Effector memory CD4-positive, alpha-beta T cell (primary cell): ENCODE data around the gene RRP1B.
"Not testable (repeated sequence)": the region's sequence is repeated elsewhere in the genome, so short reads cannot be mapped to it uniquely, and the experiment has no call there.

Experiments
- DNase-seq, 3 donors: peaks; one replicate each; pipeline ENCODE4 v3.0.0-alpha.2; 2020
- H3K27ac ChIP-seq: 2 replicates; pipeline ENCODE4 v1.7.0; 2013; ENCODE audit warnings: mild to moderate bottlenecking, low read length, moderate library complexity; ENCODE audit not compliant: insufficient read depth, poor library complexity, severe bottlenecking
- H3K27me3 ChIP-seq: replicated peaks from 2 replicates; pipeline ENCODE4 v1.7.0; 2013; ENCODE audit warnings: mild to moderate bottlenecking, low read length; ENCODE audit not compliant: insufficient read depth, control insufficient read depth, poor library complexity, severe bottlenecking
- H3K36me3 ChIP-seq: 2 replicates; pipeline ENCODE4 v1.7.0; 2013; ENCODE audit warnings: mild to moderate bottlenecking, low read length, moderate library complexity; ENCODE audit not compliant: control insufficient read depth, insufficient read depth
- H3K4me1 ChIP-seq: 2 replicates; pipeline ENCODE4 v1.7.0; 2013; ENCODE audit warnings: low read length, mild to moderate bottlenecking; ENCODE audit not compliant: control insufficient read depth, insufficient read depth, poor library complexity, severe bottlenecking
- H3K4me3 ChIP-seq: 2 replicates; pipeline ENCODE4 v1.7.0; 2013; ENCODE audit warnings: low read length, low read depth, mild to moderate bottlenecking; ENCODE audit not compliant: insufficient read depth, poor library complexity, severe bottlenecking
- H3K9me3 ChIP-seq: 2 replicates; pipeline ENCODE4 v1.7.0; 2013; ENCODE audit warnings: mild to moderate bottlenecking, low read length, moderate library complexity; ENCODE audit not compliant: control insufficient read depth

The RRP1B gene

DNA sequence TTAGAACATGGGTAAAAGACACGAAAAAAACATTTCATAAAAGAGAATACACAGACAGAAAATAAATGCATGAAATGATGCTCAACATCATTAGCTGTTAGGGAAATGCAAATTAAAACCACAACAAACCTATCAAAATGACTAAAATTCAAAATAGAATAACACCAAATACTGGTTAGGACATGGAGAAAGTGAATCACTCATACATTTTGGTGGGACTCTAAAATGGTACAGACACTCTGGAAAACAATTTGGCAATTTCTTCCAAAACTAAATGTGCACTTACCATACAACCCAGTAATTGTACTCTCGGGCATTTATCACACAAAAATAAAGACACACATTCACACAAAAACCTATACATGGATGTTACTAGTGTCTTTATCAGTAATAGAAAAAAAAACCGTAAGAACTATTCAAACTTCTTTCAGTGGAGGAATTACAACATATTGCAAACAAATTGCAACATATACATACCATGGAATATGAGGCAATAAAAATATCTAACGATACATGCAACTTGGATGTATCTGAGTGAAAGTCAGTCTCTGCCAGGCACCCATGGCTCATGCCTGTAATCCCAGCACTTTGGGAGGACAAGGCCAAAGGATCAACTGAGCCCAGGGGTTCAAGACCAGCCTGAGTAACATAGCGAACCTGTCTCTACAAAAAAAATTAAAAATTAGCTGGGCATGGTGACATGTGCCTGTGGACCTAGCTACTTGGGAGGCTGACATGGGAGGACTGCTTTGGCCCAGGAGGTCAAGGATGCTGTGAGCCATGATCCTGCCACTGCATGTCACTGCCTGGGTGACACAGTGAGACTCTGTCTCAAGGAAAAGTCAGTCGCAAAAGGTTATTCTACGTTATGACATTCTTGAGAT is 19.6 kb upstream of the RRP1B start:
- Histone ChIP-seq H3K9me3 (no peaks in the 10 kb centered on the region), H3K27ac (no peak overlapping the region), H3K36me3 (no peaks in the 10 kb centered on the region), H3K4me1 (no peaks in the 10 kb centered on the region), H3K4me3 (no peak overlapping the region), H3K27me3 (no peaks in the 10 kb centered on the region)
- no peak for DNase-seq

- DNase-seq, result no peak
- no peaks in the 10 kb centered on the region for H3K27me3 ChIP-seq
- no peak overlapping the region for H3K4me3 ChIP-seq
- H3K4me1 ChIP-seq, result no peaks in the 10 kb centered on the region
- no peaks in the 10 kb centered on the region for H3K36me3 ChIP-seq
- H3K27ac ChIP-seq, result no peak overlapping the region
- no peaks in the 10 kb centered on the region for H3K9me3 ChIP-seq
Measured at GRCh38 chr21:43640400-43640799, 19.0 kb upstream of the RRP1B start.

DNA sequence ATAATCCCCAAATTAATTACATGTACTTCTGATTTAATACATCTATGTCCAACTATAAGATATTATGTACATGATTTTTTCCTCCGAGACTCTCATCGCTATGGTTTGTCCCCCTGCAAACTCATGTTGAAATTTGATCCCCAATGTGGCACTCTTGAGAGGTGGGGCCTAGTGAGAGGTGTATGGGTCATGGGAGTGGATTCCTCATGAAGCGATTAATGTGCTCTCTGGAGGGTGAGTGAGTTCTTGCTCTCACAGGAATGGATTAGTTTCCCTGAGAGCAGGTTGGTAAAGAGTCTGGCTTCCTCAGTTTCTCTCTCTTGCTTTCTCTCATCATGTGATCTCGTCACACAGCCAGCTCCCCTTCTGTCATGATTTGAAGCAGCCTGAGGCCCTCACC is 16.2 kb upstream of the RRP1B start:
- no peak overlapping the region for H3K4me3 ChIP-seq
- H3K36me3 ChIP-seq, result no peaks in the 10 kb centered on the region
- no peak overlapping the region for H3K27ac ChIP-seq
- H3K4me1 ChIP-seq, result no peaks in the 10 kb centered on the region
- H3K9me3 ChIP-seq, result no peaks in the 10 kb centered on the region
- DNase-seq, result no peak
- H3K27me3 ChIP-seq, result no peaks in the 10 kb centered on the region

- Histone ChIP-seq H3K27ac (no peak overlapping the region), H3K4me1 (no peaks in the 10 kb centered on the region), H3K4me3 (no peak overlapping the region), H3K36me3 (no peaks in the 10 kb centered on the region), H3K27me3 (no peaks in the 10 kb centered on the region), H3K9me3 (no peaks in the 10 kb centered on the region)
- DNase-seq, result no peak
Measured at GRCh38 chr21:43644071-43644470, 15.3 kb upstream of the RRP1B start.

- no peaks in the 10 kb centered on the region for H3K36me3 ChIP-seq
- H3K27me3 ChIP-seq, result no peaks in the 10 kb centered on the region
- no peak overlapping the region for H3K27ac ChIP-seq
- H3K4me3 ChIP-seq, result no peak overlapping the region
- H3K4me1 ChIP-seq, result no peaks in the 10 kb centered on the region
- no peaks in the 10 kb centered on the region for H3K9me3 ChIP-seq
- DNase-seq, result no peak
Measured at GRCh38 chr21:43644609-43645008, 14.8 kb upstream of the RRP1B start.

GRCh38 chr21:43645136-43645891 is 14.0 kb upstream of the RRP1B start:
- no peak overlapping the region for H3K27ac ChIP-seq
- no peak overlapping the region for H3K4me3 ChIP-seq
- H3K9me3 ChIP-seq, result no peaks in the 10 kb centered on the region

GRCh38 chr21:43645976-43646375 is 13.4 kb upstream of the RRP1B start:
- no peaks in the 10 kb centered on the region for H3K4me1 ChIP-seq
- no peaks in the 10 kb centered on the region for H3K36me3 ChIP-seq
- no peaks in the 10 kb centered on the region for H3K27me3 ChIP-seq
- no peak overlapping the region for H3K4me3 ChIP-seq
- H3K27ac ChIP-seq, result no peak overlapping the region
- no peak for DNase-seq
- no peaks in the 10 kb centered on the region for H3K9me3 ChIP-seq

More at GRCh38 chr21:43645136-43645891, 14.0 kb upstream of the RRP1B start:
- H3K36me3 ChIP-seq, result no peaks in the 10 kb centered on the region
- no peaks in the 10 kb centered on the region for H3K4me1 ChIP-seq
- DNase-seq, result no peak
- H3K27me3 ChIP-seq, result no peaks in the 10 kb centered on the region

DNA sequence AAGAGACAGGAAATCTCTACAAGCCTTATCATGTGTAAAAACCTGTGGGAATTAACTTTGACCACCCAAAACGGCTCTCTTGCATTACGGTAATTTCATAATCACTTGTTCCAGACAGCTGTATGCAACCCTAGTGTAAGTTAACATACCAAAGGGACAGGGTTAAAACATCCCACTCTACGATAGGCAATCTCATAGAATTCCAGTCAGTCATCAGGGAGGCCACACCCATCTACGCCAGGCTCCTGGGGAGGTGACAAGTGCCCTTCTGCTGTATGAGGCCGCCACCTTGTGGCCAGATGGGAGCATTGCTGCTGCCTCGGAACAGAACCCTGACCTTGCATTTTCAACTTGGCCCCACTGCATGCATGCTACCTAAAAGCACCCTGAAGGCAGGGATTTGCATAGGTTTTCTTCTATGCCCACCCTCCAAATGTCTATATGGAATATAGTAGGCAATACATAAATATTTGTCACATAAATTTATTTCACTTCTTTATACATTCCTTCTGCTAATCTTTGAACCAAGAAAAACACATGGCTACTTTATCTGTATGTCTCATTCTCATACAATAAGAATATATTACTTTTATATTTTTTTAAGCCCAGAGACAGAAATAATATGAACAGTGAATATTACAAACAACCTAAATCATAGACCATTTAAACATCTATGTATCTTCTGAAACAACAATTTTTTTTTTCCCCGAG is 12.7 kb upstream of the RRP1B start:
- Histone ChIP-seq H3K36me3 (no peaks in the 10 kb centered on the region), H3K9me3 (no peaks in the 10 kb centered on the region), H3K27me3 (no peaks in the 10 kb centered on the region), H3K4me1 (no peaks in the 10 kb centered on the region), H3K4me3 (no peak overlapping the region), H3K27ac (no peak overlapping the region)
- peak; percentile 69 to 75 (median 71) for DNase-seq

DNA sequence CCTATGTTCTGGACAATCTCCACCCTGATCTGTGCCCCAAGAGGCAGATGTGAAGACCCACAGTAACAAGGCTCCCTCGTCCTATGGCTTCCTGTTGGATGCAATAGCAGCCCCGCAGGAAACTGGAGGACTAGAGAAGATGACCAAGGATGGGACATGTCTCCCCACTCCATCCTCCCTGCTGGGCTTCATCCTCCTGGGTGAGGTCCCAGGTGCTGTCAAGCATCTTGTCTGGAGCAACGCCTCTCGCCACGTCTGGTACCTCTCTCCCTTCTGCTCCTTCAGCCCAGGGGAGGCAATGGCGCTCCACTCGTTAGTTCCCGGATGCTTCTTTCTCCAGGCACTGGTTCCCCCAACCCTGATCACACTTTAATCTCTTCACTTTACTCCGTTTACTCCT is 11.2 kb upstream of the RRP1B start:
- Histone ChIP-seq H3K27ac (no peak overlapping the region), H3K9me3 (no peaks in the 10 kb centered on the region), H3K36me3 (no peaks in the 10 kb centered on the region), H3K4me3 (no peak overlapping the region), H3K27me3 (no peaks in the 10 kb centered on the region), H3K4me1 (no peaks in the 10 kb centered on the region)
- DNase-seq, result no peak

DNA sequence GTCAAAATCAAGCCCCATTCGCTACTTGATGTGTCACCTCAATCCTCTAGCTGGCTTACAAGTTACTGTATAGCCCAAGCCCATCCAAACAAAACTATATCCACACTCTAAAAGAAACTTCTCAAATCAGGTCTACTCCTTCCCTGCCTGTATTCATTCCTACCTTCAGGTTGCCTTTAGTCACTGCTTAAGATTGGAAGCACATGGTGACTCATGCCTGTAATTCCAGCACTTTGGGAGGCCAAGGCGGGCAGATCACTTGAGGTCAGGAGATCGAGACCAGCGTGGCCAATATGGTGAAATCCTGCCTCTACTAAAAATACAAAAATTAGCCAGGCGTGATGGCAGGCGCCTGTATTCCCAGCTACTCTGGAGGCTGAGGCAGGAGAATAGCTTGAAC is 7.4 kb upstream of the RRP1B start:
- not testable (repeated sequence) for DNase-seq, H3K27me3 ChIP-seq, H3K9me3 ChIP-seq, H3K4me1 ChIP-seq, H3K4me3 ChIP-seq, H3K27ac ChIP-seq, H3K36me3 ChIP-seq
